ENCODE results near the gene TXNDC16.

TXNDC16 gene

GRCh38 chr14:52442166-52442565, 110.1 kb downstream of the TXNDC16 start:
- no peak for DNase-seq (ENCODE audit: low read depth)
- TF ChIP-seq CTCF (IDR thresholded peaks at IDR 0.05; ENCODE audit: insufficient read depth, low read depth, low read length, missing control alignments), result no peak

GRCh38 chr14:52439476-52439875, 112.8 kb downstream of the TXNDC16 start:
- no peak for DNase-seq (ENCODE audit: low read depth)
- H3K4me3 ChIP-seq (ENCODE audit: low read length), result no peak overlapping the region
- TF ChIP-seq CTCF (IDR thresholded peaks at IDR 0.05; ENCODE audit: insufficient read depth, low read depth, low read length, missing control alignments), result no peak

More at GRCh38 chr14:52442166-52442565, 110.1 kb downstream of the TXNDC16 start:
- no peak overlapping the region for H3K4me3 ChIP-seq (ENCODE audit: low read length)

- no peak for TF ChIP-seq CTCF (IDR thresholded peaks at IDR 0.05; ENCODE audit: insufficient read depth, low read depth, low read length, missing control alignments)
- DNase-seq (ENCODE audit: low read depth), result no peak
- no peak overlapping the region for H3K4me3 ChIP-seq (ENCODE audit: low read length)
These were observed 117.3 kb downstream of the TXNDC16 start for GRCh38 chr14:52434955-52435354.

GRCh38 chr14:52430474-52430873, 121.8 kb downstream of the TXNDC16 start:
- H3K4me3 ChIP-seq (ENCODE audit: low read length), result no peak overlapping the region
- DNase-seq (ENCODE audit: low read depth), result no peak
- no peak for TF ChIP-seq CTCF (IDR thresholded peaks at IDR 0.05; ENCODE audit: insufficient read depth, low read depth, low read length, missing control alignments)

GRCh38 chr14:52429451-52429850, 122.9 kb downstream of the TXNDC16 start:
- no peak for TF ChIP-seq CTCF (IDR thresholded peaks at IDR 0.05; ENCODE audit: insufficient read depth, low read depth, low read length, missing control alignments)
- no peak overlapping the region for H3K4me3 ChIP-seq (ENCODE audit: low read length)
- peak; percentile 55 for DNase-seq (ENCODE audit: low read depth)

- TF ChIP-seq CTCF (IDR thresholded peaks at IDR 0.05; ENCODE audit: insufficient read depth, low read depth, low read length, missing control alignments), result no peak
- no peak overlapping the region for H3K4me3 ChIP-seq (ENCODE audit: low read length)
- no peak for DNase-seq (ENCODE audit: low read depth)
These were observed 124.8 kb downstream of the TXNDC16 start for GRCh38 chr14:52427460-52427859.

- no peak for DNase-seq (ENCODE audit: low read depth)
- no peak overlapping the region for H3K4me3 ChIP-seq (ENCODE audit: low read length)
- no peak for TF ChIP-seq CTCF (IDR thresholded peaks at IDR 0.05; ENCODE audit: insufficient read depth, low read depth, low read length, missing control alignments)
These were observed 129.5 kb downstream of the TXNDC16 start for GRCh38 chr14:52422650-52423356.

Data from epithelial cell of esophagus (primary cell).